Measurements from ENCODE around the gene MCRIP2.

The MCRIP2 gene

DNA sequence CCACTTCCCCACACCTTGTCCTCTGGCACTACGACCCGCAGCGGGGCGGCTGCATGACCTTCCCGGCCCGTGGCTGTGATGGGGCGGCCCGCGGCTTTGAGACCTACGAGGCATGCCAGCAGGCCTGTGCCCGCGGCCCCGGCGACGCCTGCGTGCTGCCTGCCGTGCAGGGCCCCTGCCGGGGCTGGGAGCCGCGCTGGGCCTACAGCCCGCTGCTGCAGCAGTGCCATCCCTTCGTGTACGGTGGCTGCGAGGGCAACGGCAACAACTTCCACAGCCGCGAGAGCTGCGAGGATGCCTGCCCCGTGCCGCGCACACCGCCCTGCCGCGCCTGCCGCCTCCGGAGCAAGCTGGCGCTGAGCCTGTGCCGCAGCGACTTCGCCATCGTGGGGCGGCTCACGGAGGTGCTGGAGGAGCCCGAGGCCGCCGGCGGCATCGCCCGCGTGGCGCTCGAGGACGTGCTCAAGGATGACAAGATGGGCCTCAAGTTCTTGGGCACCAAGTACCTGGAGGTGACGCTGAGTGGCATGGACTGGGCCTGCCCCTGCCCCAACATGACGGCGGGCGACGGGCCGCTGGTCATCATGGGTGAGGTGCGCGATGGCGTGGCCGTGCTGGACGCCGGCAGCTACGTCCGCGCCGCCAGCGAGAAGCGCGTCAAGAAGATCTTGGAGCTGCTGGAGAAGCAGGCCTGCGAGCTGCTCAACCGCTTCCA lies 8.1 kb upstream of the MCRIP2 start:
- DNase-seq: no peak

DNA sequence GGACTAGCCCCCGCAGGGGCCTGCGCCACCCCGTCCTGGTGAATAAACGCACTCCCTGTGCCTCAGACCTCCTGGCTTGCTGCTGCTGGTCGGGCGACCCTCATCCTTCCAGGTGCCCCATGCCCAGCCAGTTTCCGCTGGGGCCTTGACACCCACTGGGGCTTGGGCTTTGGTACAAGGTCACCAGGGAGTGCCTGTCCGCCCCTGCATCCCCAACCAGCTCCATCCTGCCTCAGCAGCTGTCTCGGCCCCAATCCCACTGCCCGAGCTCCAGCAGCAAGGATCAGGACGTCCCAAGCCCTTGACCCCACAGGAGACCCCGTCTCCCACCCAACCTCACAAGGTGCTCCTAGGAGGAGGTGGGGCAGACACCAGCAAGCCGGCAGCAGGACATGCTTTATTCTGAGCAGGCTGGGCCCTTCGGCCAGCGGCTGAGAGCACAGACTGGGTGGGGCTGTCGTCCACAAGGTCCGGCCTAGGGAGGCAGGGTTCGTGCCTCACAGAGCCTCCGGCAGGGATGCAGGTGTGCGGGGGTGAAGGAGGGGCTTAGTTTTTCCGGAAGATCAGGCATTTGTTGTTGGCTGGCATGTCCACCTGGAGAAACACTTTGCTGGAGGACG lies 7.5 kb upstream of the MCRIP2 start:
- no peak for DNase-seq

DNA sequence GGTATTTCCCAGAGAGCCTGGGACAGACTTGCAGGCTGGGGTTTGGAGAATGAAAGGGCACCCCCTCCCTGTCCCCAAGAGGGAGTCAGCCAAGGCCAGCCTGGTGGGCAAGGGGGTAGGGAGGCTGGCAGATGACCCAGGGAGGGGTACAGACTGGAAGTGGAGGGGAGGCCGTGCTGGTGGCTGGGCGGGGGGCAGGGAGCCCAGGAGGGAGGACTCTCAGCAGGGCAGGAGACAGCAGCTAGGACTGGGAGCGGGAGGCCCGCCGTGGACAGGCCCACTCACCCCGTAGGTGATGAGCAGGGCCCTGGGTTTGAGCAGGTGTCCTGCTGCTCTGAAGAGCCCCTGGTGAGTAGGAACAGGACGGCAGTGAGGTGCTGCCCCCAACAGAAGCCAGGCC lies 6.6 kb upstream of the MCRIP2 start:
- no peak for DNase-seq

DNA sequence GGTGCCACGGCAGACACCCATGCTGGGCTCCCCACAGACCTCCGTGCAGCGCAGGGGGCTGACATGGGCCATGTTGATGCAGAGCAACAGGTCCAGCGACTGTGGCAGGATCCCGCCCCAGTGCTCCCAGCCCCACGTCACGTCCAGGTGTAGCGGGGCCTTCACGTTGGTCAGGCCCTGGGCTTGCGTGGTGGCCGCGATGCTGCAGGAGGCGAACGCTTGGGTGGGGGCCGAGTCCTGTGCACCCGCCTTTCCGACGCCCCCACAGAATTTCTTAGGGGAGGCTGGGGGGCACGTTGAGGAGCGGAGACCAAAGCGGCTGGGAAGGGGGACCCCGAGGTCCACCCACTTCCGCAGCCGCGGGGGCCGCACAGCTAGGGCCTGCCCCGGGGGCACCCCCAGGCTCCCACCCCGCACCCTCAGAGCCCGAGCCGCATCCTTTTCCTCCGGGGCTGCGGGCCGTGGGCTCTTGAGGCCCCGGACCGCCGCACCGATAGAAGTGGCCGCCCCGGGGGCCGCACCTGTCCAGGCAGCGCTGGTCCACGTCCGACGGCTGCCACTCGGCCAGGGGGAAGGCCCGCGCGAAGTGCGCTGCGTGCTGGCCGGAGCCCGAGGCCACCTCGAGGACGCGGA lies 5.9 kb upstream of the MCRIP2 start:
- no peak for DNase-seq

DNA sequence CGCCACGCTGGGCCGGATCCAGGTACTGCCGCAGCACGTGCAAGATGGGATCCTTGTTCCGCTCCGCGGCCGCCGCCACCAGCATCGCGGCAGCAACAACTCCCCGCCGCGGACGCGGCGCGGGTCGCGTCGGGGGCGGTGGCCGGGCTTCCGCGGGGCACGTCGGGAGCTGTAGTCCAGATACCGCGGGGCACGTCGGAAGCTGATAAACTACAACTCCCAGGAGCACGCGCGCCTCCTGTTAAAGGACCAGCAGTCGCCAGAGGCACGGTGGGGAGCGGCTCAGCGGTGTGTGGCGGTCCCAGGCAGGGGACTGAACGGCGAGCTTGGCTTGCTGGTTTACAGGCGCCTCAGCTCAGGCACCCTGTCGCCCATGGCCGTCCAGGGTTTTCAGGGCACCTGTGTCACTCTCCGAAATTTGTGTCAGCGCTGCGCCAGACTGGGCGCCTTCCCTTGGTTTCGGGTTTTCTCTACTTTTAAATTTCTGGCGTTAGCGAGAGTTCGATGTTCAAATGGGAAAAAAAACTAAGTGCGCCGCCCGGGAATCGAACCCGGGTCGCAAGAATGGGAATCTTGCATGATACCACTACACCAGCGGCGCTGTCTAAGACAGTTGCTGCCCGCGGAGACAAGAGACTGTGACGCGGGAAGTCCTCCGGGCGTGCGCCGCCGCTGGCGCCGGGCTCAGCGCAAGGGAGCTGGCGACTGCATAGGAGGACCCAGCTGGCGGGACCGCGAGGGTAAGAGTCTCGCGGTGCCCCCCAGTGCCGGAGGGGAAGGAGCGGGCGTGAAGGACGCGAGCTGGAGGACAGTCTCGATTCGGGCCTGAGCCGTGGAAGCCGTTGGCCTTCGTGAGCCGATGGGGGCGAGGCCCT lies 5.2 kb upstream of the MCRIP2 start, which contains the start of gene METTL26:
Gene METTL26 (minus strand): TSS at position 100 of the 875 bp plus-strand sequence. CDS start 15 bp downstream, at position 85.
- peak; percentile 93 for DNase-seq

DNA sequence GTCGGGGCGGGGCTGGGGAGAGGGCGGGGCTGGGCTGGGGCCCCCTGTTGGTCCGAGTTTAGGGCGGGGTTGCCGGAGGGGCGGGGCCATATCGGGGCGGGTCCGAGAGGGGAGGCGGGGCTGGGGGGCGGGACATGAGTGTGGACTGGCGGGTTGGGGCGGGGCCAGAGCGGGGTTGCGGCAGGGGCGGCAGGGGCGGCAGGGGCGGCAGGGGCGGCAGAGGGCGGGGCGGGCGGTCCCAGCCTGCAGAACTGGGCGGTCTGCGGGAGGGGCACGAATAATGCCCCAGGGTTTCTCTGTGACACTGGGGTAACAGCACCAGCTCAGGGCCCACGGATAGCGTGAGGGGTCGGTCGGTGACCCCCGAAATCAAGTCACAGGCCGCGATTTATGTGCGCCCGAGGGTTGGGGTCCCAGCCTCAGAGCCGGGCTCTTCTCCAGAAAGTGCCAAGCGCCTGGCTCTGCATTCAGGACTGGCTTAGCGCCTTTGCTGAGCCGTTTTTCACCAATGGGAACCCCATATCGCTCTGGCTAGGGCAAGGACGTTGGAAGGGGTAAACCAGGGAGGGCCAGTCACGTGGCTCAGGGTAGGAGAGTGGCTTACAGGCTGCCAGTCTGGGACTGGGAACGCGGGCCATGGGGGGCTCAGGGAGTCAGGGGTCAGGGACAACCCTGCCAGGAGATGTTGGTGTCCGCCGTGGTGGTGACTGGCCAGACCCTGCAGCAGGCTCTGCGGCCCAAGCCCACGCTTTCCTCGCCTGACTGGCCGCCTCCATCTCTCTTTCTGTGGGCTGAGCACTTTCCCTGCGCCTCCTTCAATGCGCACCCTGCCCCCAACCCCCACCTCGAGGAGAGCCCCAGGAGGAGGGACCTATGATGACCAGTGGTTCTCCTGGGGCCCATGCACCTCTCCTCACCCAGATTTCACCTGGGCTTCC lies 4.3 kb upstream of the MCRIP2 start:
- DNase-seq: peak; percentile 83

DNA sequence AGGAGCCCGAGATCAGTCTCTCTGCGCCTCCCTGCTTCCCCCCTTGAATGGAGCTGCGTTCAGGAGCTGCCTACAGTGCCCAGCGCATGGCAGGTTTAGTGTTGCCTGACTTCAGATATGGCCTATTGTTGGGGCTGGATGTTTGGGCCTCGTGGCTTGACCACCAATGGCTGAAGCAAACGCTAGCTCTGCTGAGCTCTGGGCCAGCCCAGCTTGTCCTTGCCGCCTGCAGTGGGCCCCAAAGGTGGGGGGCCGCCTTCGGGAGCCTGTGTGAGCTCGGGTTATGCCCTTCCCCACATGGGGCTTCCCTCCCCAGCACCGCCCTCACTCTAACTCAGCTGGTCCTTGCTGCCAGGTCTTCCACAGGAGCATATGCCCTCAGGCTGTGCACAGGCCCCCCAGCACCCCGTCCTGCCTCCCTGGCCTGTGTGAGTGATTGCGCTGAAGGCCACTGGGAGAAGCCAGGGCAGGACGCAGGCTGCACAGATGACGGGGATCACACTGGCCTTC lies 3.5 kb upstream of the MCRIP2 start:
- DNase-seq: no peak

DNA sequence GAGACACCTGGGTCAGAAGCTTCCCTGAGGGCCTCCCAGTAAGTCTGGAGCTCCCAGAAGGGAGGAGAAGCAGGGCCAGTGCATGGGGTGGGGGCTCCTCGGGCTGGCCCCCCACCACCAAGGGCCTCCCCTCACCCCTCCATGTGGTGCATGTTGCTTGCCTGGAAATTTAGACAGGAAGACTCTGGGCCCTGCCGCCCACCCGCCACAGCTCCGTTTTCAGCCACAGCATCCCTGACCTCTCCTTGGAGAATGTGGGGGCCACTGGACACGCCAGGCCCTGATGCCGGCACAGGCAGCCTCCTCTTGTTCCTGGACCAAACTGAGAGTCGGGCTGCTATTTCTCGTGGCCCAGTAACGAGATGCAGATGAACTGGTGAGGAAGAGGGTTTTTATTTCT lies 2.8 kb upstream of the MCRIP2 start:
- no peak for DNase-seq

DNA sequence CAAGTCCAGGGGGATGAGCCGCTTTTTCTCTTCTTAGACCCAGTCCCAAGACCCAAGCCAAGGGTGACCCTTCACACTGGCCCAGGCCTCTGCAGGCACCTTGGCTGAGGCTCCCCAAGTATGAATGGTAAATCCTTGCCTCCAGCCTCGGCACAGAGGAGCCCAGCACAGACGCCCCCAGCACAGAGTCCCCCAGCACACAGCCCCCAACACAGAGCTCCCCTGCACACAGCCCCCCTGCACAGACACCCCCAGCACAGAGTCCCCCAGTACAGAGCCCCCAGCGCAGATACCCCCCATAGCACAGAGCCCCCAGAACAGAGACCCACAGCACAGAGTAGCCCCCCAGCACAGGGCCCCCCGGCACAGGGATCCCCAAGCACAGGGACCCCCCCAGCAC lies 1.0 kb upstream of the MCRIP2 start:
- no peak for DNase-seq

DNA sequence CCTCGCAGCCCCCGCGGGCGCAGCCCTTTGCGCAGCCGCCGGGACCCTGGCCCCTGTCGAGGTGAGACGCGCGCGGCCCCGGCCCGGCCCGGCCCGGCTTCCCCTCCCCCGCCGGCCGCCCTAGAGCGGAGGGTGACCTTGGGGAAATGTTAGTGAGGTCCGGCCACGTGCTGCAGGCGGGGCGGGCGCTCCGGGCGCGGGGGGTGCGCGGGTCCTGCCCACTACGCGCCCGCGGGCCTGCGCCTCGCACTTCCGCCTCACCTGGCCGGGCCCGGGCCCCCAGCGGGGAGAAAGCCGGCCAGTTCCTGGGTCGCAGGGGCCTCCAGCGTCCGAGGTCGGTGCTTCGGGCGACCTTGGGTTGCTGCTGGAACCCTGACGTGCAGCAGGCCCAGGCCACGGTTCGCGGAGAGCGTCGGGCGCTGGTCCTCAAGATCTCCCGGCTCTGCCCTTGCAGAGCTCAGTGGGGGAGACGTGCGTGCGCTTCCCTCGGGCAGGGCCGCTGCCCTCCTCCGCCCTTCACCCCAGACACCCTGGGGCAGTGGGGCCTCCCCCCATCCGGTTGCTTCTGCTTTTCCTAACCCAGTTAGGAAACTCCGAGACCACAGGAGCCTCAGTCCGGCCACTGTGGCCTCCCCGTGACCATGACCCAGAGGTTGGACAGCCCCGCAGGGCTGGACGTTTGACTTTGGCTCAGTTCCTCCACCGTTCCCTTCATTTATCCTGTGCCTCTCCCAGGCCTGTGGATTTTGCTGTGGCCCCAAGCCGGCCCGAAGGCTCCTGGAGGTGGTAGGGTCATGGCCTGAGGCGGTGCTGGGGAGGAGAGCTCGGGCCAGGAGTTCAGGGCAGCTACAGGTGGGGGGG lies 791 bp downstream of the MCRIP2 start:
- DNase-seq: peak; percentile 43

DNA sequence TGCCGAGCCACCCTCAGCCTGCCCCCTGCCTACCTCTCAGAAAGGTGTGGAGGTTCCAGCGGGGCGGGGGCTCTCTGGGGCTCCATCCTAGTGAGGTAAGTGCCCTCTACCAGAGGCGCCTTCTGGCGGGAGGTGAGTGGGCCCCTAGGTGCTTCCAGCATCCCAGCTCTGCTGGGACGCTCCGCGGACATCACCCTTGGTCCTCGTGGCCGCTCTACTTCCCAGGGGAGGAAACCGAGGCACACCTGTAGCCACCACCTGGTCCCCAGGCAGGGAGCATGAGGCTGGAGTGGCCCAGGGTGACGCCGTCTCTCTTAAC lies 1.4 kb downstream of the MCRIP2 start:
- no peak for DNase-seq

DNA sequence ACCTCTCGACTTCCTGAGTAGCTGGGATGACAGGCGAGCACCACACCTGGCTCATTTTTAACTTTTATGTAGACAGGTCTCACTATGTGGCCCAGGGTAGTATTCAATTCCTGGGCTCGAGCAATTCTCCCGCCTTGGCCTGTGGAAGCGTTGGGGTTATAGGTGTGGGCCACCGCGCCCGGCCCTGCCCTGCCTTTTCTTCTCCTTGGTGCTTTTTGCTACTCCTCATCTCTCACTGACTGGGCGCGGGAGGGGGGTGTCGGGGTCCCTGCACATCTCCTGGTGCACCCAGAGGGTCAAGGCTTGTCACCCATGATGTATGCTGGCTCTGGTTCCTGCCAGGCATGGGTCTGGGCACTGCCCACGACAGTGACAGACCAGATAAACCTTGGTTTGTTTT lies 2.9 kb downstream of the MCRIP2 start:
- no peak for DNase-seq

DNA sequence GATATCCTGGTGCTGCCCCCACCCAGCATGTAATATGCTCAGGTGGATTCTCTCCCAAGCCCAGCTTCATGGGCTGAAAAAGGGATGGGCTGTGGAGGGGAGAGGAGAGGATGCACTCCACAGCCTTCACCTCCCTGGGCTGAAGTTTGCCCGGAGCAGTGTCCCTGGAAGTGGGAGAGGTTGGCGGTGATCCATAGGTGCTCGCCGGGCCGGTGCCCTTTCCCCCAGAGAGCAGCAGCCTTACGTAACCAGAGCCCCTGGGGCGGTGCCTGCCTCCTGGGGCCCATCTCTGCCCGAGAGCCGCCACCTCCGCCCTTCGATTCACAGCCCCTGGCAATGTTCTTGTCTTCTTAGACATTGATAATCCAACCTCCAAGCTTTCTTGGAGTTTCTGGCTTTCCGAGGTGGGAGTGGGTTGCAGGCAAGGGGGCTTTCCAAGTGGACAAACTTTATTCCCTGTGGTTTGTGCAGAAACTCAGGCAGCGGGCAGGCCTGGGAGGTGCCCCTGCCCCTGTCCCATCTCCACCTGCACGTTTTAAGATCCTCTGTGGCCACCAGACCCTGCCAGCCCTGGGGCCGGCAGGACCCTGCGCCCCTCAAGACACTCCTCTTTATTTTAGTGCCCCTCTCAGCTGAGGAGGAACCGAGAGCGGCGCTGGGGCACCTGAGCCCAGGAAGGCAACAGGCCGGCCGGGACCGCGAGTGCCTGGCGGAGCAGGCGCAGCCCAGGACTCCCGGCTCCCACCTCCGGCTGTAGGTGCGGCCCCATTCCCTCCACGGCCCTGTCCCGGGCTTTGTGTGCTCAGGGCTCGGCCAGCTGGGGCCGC lies 4.4 kb downstream of the MCRIP2 start:
- DNase-seq: no peak

DNA sequence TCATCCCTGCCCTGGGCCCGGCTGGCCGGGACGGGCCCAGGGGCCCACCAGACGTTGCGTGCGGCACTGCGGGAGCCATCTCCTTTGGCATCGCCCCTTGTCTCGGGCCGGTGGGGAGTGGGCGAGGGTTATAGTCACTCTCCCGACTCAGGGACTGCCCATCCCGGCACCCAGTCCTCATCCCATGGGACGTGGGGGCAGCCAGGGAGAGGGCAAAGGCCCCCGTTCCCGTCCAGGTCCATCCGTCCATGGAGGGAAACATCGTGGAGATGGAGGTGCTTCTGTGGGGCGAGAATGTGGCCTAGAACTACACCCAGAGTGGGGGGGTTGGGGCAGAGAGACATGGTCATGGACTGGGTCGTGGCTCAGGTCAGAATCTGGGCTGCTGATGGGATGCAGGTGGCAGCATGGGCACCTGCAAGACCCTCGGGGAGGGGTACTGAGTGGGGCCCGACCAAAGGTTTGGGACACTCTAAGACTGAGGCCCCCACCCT lies 5.1 kb downstream of the MCRIP2 start:
- no peak for DNase-seq

DNA sequence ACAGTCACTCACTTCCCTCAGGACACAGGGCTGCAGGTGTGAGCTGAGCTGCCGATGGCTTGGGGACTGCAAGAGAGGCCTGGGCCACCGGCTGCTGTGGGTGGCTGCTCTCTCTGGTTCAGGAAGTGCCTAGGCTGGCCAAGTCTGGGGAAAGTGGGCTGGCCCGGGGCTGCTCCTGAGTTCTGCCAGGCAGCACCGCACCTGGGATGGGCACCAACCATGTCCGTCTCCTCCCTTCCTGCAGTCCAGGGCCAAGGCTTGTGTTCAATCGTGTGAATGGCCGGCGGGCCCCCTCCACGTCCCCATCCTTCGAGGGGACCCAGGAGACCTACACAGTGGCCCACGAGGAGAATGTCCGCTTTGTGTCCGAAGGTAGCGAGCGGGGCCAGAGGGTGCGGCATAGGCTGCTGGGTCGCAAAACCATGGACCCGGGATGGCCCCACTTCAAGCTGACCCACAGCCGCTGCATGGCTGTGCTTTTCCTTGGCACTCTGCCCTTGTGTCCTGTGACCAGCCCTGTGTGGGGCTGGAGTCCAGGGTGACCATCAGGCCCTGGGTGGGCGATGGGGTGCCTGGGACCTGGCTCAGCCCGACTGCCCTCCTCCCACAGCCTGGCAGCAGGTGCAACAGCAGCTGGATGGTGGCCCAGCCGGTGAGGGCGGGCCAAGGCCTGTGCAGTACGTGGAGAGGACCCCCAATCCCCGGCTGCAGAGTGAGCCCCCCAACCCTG lies 5.7 kb downstream of the MCRIP2 start:
- no peak for DNase-seq

DNA sequence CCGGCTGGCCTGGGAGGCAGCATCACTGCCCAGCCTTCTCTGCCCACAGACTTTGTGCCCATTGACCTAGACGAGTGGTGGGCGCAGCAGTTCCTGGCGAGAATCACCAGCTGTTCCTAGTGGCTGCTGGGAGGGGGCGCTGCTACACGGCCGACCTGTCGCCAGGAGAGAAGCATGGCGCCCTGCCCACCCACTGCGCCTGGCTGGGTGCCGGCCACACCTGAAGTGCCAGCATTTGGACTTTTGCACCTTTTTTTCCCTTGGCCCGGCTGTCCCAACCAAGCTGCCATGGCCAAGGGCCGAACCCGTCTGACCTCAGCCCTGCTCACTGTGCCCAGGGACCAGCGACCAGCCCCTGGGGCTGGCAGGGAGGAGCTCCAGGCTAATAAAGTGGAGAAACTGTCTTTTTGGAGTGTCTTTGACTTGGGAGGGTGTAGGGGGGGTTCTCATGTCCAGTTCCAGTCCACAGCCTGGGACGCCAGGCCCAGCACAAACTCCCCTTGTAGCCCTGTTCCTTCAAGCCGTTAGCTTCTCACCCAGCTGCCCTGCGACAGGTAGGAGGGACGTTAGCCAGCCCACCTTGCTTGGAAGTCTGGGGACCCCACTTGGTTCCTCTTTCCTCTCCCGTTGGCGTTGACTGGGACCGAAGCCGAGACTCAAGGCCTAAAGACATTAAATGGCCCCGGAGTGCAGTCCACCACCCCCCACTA lies 6.6 kb downstream of the MCRIP2 start:
- peak; percentile 61 for DNase-seq

DNA sequence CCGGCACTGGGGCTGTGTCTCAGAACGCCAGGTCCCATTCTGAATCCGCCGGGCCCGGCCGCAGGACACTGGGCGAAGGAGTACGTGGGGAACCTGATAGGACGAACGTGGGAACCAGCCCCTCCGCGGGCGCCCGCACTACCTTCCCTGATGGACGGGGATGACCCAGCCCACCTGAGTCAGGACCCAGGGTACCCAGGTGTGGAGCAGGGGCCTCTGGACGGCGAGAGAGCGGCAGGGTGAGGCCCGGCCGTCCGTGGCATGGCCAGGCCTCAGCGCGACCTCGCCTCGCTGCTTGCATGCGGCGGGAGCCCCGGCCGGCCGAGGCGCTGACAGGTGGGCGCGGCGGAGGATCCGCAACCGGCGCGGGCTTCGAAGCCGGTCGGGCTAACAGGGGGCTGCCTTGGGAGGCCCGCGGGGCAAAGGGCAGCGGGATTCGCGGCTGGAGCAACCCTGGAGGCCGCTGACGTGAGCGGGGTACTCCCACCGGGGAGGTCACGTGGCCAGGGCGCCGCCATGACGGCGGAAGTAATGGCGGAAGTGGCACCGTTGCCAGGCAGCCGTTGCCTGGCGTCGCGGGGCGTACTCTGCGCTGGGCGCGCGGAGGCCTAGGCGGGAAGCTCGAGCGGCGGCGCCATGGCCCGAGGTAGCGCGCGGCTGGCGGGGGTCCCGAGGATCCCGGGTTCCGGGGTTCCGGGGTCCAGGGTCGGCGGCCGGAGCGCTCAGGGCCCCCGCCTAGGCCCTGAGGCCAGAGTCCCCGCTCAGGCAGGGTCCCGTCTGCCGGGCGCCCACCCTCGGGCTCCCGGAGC lies 7.4 kb downstream of the MCRIP2 start, which contains the start of gene WDR90:
Gene WDR90 (plus strand): TSS at position 585 of the 809 bp plus-strand sequence. CDS start 52 bp downstream, at position 637.
- DNase-seq: peak; percentile 94

Data from activated naive CD4-positive, alpha-beta T cell treated with anti-CD3 and anti-CD28 coated beads, Interleukin-2, amount 50 U/mL, for 16 hours (primary cell).